ENCODE measurements around the gene BMP6. TPM values are rescaled to one million over a fixed set of nuclear protein-coding genes. Genes with fewer than 3 reads are reported as not detected.

BMP6 gene
- total and polyA plus RNA-seq, 2 of the 4 experiments (the other 2 are of a cell fraction) = 0.18 to 0.19 TPM

DNA sequence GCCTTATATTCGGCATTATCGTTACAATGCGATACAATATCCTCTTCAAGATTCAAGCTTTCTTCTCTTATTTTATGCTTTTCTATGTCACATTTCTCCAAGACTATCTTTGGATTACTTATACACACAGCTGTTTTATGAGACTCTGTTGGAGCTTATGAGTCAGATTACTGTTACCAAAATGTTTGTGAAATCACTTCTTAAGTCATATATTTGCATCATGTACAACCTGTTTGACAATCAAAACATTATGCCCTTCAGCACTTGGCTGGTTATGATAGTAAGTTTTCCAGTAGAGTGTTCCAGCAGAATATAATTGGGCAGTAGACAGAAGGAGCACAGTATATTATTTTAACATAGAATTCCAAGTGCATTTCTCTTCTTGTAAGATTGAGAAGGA is 35.2 kb downstream of the BMP6 start:
- Histone ChIP-seq H2BK5ac (ENCODE audit: low read depth, low read length, poor library complexity, severe bottlenecking) (no peak overlapping the region), H2AFZ (replicated peaks; ENCODE audit: low read length, poor library complexity) (no peak overlapping the region), H3K4me1 (ENCODE audit: control insufficient read depth, insufficient read depth, low read length) (peaks cover 7% of the 10 kb centered on the region), H3K4ac (ENCODE audit: low read depth, low read length) (no peak overlapping the region), H2BK20ac (ENCODE audit: low read depth, low read length) (no peak overlapping the region), H2AK5ac (ENCODE audit: low read depth, low read length) (no peak overlapping the region), H3K18ac (ENCODE audit: low read depth, low read length) (no peak overlapping the region), H4K8ac (ENCODE audit: low read depth in 2 of 2, low read length in 2 of 2) (no peak overlapping the region), H3K9me3 (ENCODE audit: control insufficient read depth, insufficient read depth, low read length) (peaks cover 13% of the 10 kb centered on the region), H3K4me2 (ENCODE audit: low read depth, low read length) (no peak overlapping the region), H3K4me3 (ENCODE audit: insufficient read depth, low read depth, low read length) (no peak overlapping the region), H3K9me1 (ENCODE audit: insufficient read depth, low read length) (no peaks in the 10 kb centered on the region), H3K14ac (replicated peaks; ENCODE audit: low read depth, low read length) (no peak overlapping the region), H3K36me3 (ENCODE audit: control insufficient read depth, insufficient read depth, low read length) (peaks cover 1% of the 10 kb centered on the region; the same call in 1 of the 2 replicates), H4K91ac (ENCODE audit: insufficient read depth, low read depth, low read length) (no peak overlapping the region), H2BK120ac (ENCODE audit: low read depth, low read length) (no peak overlapping the region), H3K56ac (ENCODE audit: extremely low read depth, insufficient read depth, low read length) (no peak overlapping the region), H3K23ac (ENCODE audit: low read depth, low read length) (no peak overlapping the region), H3K27me3 (ENCODE audit: control insufficient read depth, insufficient read depth, low read length) (peaks cover 31% of the 10 kb centered on the region), H4K5ac (ENCODE audit: low read depth, low read length) (no peak overlapping the region), H3K9ac (ENCODE audit: low read depth, low read length) (no peak overlapping the region), H2AK9ac (replicated peaks; ENCODE audit: low read depth, low read length, poor library complexity) (no peak overlapping the region), H4K20me1 (ENCODE audit: insufficient read depth, low read length) (no peaks in the 10 kb centered on the region; the same call in 1 of the 2 replicates), H3K79me1 (ENCODE audit: low read depth in 1 of 2, low read length in 2 of 2) (no peaks in the 10 kb centered on the region), H3K27ac (ENCODE audit: insufficient read depth, low read length) (no peak overlapping the region), H2BK15ac (ENCODE audit: low read depth, low read length) (no peak overlapping the region)
- intact Hi-C loops (cut with micrococcal nuclease) (no loop called here), in situ Hi-C loops (cut with MboI; ENCODE audit: low sequenced_read_pairs) (no loop called here), dilution Hi-C loops (cut with HindIII; ENCODE audit: low sequenced_read_pairs, unreplicated experiment) (no loop called here)
- ChIA-PET CTCF (no interaction called here), POLR2A (ENCODE audit: unreplicated experiment) (no interaction called here)
- BruUV-seq (replicated peaks) = no TSS peak
- TF ChIP-seq, protein P1, sequence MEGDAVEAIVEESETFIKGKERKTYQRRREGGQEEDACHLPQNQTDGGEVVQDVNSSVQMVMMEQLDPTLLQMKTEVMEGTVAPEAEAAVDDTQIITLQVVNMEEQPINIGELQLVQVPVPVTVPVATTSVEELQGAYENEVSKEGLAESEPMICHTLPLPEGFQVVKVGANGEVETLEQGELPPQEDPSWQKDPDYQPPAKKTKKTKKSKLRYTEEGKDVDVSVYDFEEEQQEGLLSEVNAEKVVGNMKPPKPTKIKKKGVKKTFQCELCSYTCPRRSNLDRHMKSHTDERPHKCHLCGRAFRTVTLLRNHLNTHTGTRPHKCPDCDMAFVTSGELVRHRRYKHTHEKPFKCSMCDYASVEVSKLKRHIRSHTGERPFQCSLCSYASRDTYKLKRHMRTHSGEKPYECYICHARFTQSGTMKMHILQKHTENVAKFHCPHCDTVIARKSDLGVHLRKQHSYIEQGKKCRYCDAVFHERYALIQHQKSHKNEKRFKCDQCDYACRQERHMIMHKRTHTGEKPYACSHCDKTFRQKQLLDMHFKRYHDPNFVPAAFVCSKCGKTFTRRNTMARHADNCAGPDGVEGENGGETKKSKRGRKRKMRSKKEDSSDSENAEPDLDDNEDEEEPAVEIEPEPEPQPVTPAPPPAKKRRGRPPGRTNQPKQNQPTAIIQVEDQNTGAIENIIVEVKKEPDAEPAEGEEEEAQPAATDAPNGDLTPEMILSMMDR (conservative IDR thresholded peaks at IDR 0.05; ENCODE audit: low read depth, low read length) = no peak
- TF ChIP-seq CHD1 (IDR thresholded peaks at IDR 0.05; ENCODE audit: low read depth, low read length) (no peak), POLR2A (IDR thresholded peaks at IDR 0.05; ENCODE audit: low read depth, low read length) (no peak), MXI1 (IDR thresholded peaks at IDR 0.05; ENCODE audit: borderline replicate concordance, low read depth, low read length) (no peak), RCOR1 (IDR thresholded peaks at IDR 0.05; ENCODE audit: insufficient replicate concordance, low read length) (no peak), CEBPB (IDR thresholded peaks at IDR 0.05; ENCODE audit: low read depth, low read length) (no peak), MAZ (IDR thresholded peaks at IDR 0.05; ENCODE audit: borderline replicate concordance, low read depth, low read length) (no peak)
- TF ChIP-seq, protein P2, sequence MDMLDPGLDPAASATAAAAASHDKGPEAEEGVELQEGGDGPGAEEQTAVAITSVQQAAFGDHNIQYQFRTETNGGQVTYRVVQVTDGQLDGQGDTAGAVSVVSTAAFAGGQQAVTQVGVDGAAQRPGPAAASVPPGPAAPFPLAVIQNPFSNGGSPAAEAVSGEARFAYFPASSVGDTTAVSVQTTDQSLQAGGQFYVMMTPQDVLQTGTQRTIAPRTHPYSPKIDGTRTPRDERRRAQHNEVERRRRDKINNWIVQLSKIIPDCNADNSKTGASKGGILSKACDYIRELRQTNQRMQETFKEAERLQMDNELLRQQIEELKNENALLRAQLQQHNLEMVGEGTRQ (IDR thresholded peaks at IDR 0.05; ENCODE audit: low read depth, low read length) = no peak
- no CpG with 5 or more reads among the region's 3 CpGs for WGBS, 2 experiments (ENCODE audit: extremely low coverage in 2 of 2, insufficient read length in 1 of 2)
- peak; percentile 73 for DNase-seq
- ATAC-seq (ENCODE audit: low read depth) = peak; percentile 19; the same call in 1 of the 2 replicates
